Skeletal muscle satellite cell (primary cell): ENCODE measurements around the gene IFIT5.
"Not testable (repeated sequence)": the region's sequence is repeated elsewhere in the genome, so short reads cannot be mapped to it uniquely, and the experiment has no call there.

Experiments used
- H3K27me3 ChIP-seq: 2 replicates; pipeline ENCODE4 v1.7.0; 2013; ENCODE audit warnings: low read length; ENCODE audit not compliant: control insufficient read depth, insufficient read depth
- H3K36me3 ChIP-seq: 2 replicates; pipeline ENCODE4 v1.7.0; 2013; ENCODE audit warnings: mild to moderate bottlenecking, control low read depth, low read length; ENCODE audit not compliant: insufficient read depth
- H3K4me1 ChIP-seq: 2 replicates; pipeline ENCODE4 v1.7.0; 2013; ENCODE audit warnings: low read length; ENCODE audit not compliant: control insufficient read depth, insufficient read depth
- H3K4me2 ChIP-seq: 2 replicates; pipeline ENCODE4 v1.7.0; 2013; ENCODE audit warnings: mild to moderate bottlenecking, low read length
- H3K4me3 ChIP-seq: 2 replicates; pipeline ENCODE4 v1.7.0; 2013; ENCODE audit warnings: low read length
- H3K9ac ChIP-seq: 2 replicates; pipeline ENCODE4 v1.7.0; 2013; ENCODE audit warnings: mild to moderate bottlenecking, low read depth, low read length, moderate library complexity
- H3K9me3 ChIP-seq: replicated peaks from 2 replicates; pipeline ENCODE4 v1.7.0; 2013; ENCODE audit warnings: mild to moderate bottlenecking, control low read depth, low read length

IFIT5 gene

DNA sequence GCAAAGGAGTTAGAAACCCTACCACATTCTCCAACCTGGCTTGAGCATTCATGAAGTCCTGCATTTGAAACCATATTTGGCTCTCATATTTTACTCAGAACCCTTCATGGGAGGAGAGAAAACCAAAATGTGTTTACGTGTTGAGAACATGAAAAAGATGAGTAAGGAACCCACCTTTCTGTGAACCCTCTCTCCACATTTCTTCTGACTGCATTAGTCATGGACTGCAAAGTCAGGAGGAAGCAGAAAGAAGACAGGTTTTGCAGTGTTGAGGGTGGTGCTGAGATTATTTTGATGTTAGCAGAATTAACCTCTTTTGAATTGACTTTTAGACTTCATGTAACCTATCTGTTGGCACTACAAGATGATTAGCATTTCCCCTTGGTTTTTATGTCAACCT is 31.6 kb upstream of the IFIT5 start:
- Histone ChIP-seq H3K4me3 (no peak overlapping the region), H3K36me3 (no peaks in the 10 kb centered on the region), H3K9ac (no peak overlapping the region), H3K4me1 (no peaks in the 10 kb centered on the region), H3K4me2 (no peak overlapping the region), H3K9me3 (no peaks in the 10 kb centered on the region), H3K27me3 (no peaks in the 10 kb centered on the region)

DNA sequence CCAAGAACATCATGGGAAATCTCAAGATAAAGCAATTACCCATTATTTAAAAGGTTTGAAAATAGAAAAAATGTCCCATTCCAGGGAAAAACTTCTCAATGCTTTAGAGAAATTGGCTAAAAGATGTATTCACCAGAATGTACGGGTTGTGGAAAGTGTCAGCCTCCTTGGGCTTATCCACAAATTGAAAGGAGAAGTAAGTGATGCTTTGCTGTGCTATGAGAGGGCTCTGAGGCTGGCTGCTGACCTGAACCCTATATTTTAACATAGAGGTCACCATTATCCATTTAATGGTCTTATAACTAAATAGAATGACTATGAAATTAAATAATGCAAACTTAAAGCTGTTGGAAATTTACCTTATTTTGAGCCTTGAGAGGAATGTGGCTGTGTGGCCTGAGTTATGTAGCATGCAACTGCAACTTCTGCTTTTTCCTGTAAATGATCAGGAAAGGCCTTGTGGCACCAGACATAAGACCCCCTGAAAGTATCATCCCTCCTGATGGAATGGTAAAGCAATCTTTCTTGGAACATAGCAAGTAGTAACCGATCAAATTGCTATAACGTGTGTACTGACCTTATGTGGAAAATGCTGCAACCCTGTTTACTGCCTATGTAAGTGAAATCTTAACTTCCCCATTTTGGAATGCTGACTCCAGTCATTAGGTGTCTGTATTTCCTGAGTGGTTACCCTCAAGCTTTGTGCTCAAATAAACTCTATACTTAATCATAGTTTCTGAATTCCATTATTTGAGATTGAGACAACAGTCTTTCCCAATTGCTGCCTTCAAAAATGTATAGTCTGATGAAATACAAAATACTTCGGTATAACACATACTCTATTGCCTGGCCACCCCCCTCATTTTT is 29.7 kb upstream of the IFIT5 start:
- Histone ChIP-seq H3K9me3 (no peaks in the 10 kb centered on the region), H3K36me3 (no peaks in the 10 kb centered on the region), H3K4me3 (no peak overlapping the region), H3K27me3 (no peaks in the 10 kb centered on the region), H3K4me1 (no peaks in the 10 kb centered on the region), H3K9ac (no peak overlapping the region), H3K4me2 (no peak overlapping the region)

DNA sequence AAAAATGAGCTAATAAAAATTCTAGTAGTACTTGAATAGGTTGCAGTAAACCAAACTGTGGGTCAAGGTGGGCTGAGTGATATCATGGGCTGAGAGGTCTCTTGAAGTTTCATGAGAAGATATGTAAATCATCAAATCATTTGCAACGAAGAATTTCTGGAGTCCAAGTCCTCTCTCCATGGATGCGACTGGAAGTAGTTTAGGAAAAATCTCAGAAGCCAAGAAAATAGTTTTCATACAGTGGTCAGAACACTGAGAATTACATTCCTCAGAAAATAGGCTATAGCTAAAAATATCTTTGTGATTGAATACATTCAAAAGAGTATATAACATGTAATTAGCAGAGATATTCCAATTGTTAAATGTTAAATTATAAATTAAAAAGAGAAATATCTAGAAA is 25.6 kb upstream of the IFIT5 start:
- Histone ChIP-seq H3K9ac (no peak overlapping the region), H3K36me3 (no peaks in the 10 kb centered on the region), H3K4me1 (peaks cover 8% of the 10 kb centered on the region), H3K27me3 (no peaks in the 10 kb centered on the region), H3K4me3 (no peak overlapping the region), H3K4me2 (no peak overlapping the region), H3K9me3 (no peaks in the 10 kb centered on the region)

DNA sequence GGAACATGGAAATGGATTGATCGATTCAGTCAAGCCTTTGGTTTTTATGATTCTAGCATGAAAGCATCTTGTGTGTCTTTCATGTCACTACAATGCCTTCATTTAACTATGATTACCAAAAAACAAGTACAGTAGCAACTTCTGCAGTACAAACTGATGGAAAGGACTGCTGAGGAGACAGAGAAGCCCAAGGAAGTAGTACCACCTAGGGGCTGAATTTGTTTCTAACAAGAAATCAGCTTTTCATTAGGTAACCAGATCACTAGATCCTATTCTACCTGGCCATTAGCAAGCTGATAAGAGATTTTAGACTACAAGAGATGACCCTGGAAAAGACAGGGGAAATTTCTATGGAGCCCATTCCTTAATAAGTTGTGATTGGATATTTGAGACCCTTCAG is 25.1 kb upstream of the IFIT5 start:
- H3K4me2 ChIP-seq, result no peak overlapping the region
- H3K4me3 ChIP-seq, result no peak overlapping the region
- H3K9ac ChIP-seq, result no peak overlapping the region
- no peaks in the 10 kb centered on the region for H3K27me3 ChIP-seq
- peaks cover 8% of the 10 kb centered on the region for H3K4me1 ChIP-seq
- no peaks in the 10 kb centered on the region for H3K9me3 ChIP-seq
- H3K36me3 ChIP-seq, result no peaks in the 10 kb centered on the region

DNA sequence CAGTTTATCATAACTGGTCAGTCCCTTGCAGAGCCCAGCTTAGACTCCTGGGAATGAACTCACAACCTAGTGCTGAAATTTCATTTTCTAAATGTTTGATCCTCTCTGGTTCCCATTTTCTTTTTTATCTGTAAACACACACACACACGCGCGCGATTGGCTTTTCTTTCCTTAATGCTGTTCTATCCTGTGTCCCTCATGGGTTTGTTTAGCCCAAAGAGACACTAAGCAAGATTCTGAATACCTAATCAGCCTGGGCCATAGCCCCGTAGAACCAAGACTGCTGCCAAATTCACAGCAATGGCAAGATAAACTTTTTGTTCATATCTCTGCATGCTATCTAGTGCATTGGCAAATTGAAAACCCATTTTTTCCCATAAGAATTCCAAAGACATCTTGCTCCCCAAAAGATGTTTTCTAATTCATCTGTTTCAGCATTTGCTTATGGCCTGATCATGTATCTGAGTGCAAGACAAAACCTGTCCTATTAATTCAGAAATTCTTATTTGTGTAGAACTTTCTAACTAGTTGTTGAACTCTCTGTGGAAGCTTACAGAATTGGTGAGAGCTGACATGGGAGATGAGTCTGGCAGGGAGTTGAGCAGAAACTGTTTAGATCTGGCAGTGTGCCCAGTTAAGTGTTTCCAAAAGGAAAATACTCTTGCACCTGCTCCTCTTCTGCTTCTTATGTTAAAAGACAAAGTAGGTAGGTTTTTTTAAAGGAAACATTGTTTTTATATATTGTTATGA is 23.7 kb upstream of the IFIT5 start:
- Histone ChIP-seq H3K4me2 (no peak overlapping the region), H3K27me3 (no peaks in the 10 kb centered on the region), H3K4me1 (peaks cover 8% of the 10 kb centered on the region)

DNA sequence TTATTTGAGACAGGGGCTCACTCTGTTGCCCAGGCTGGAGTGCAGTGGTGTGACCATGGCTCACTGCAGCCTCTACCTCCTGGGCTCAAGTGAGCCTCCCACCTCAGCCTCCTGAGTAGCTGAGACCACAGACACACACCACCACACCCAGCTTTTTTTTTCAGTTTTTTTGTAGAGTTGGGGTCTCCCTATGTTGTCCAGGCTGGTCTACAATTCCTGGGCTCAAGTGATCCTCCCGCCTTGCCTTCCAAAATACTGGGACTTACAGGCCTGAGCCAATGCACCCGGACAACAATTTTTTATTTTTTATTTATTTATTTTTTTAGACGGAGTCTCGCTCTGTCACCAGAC is 23.2 kb upstream of the IFIT5 start:
- not testable (repeated sequence) for H3K9me3 ChIP-seq, H3K36me3 ChIP-seq, H3K4me1 ChIP-seq, H3K4me3 ChIP-seq, H3K9ac ChIP-seq, H3K27me3 ChIP-seq, H3K4me2 ChIP-seq

More for the DNA sequence above, 23.7 kb upstream of the IFIT5 start:
- no peaks in the 10 kb centered on the region for H3K9me3 ChIP-seq
- no peaks in the 10 kb centered on the region for H3K36me3 ChIP-seq
- H3K9ac ChIP-seq, result no peak overlapping the region
- H3K4me3 ChIP-seq, result no peak overlapping the region

DNA sequence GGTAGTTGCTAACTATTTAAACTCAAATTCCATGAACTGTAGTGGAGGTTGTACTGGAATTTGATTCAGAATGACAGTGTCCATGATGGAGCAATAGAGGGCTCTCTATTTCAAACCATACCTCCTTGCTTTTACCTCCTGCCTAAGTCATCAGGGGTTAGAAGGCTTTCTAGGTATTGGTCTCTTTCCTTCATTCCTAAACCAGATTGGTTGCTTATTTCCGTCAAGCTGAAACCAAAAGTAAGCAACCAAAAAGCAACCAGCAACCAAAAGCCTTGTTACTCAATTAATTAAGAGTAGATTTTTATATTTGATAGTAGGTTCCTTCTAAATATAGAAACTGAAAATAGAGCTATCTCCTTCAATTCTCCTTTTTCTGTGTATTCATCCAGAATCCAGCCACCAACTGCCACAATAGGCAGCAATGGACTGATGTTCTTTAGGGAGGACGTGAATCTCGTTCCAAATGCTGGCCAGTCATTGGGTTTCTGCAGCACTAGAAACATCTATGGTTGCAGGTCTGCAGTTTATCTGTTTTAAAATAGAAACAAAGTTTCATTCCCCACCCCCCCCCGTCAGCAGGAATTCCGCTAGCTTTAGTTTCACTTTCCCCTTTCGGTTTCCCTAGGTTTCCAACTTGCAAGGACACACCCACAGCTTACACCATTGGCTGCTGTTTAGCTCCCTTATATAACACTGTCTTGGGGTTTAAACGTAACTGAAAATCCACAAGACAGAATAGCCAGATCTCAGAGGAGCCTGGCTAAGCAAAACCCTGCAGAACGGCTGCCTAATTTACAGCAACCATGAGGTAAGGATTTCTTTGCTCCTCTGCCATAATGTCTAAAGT is 22.2 kb upstream of the IFIT5 start, which contains the start of gene IFIT1:
Gene IFIT1 (plus strand): TSS at position 717 of the 850 bp plus-strand sequence. CDS start 90 bp downstream, at position 807.
- peak within 1 kb of the TSS; percentile 76 for H3K9ac ChIP-seq
- H3K36me3 ChIP-seq, result no peaks in the 10 kb centered on the region
- H3K9me3 ChIP-seq, result no peaks in the 10 kb centered on the region
- no peaks in the 10 kb centered on the region for H3K27me3 ChIP-seq
- peak within 1 kb of the TSS; percentile 74 for H3K4me3 ChIP-seq
- peak within 1 kb of the TSS; percentile 87 for H3K4me2 ChIP-seq
- H3K4me1 ChIP-seq, result peaks cover 8% of the 10 kb centered on the region

DNA sequence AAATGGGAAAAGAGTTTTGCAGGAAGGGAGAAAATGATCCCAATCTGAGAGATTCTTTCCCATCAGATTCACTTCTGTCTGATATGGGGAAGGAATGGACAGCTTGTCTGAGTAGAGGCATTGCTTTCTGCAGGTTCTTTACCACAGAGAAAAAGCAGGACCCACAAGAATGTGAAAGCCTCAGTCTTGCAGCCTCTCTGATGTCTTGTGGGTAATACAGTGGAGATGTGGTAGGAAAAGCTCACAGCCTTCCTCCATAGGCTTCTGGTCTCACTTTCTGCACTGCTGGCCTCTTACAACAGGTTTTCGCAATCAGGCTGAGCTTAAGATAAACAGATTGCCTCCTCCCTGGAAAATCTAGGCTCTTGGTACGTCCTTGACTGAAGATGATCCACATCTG is 21.4 kb upstream of the IFIT5 start:
- Histone ChIP-seq H3K4me2 (peak overlapping the region; percentile 87), H3K9me3 (no peaks in the 10 kb centered on the region), H3K4me3 (peak overlapping the region; percentile 74), H3K36me3 (no peaks in the 10 kb centered on the region), H3K4me1 (peaks cover 15% of the 10 kb centered on the region), H3K27me3 (no peaks in the 10 kb centered on the region), H3K9ac (peak overlapping the region; percentile 76)

DNA sequence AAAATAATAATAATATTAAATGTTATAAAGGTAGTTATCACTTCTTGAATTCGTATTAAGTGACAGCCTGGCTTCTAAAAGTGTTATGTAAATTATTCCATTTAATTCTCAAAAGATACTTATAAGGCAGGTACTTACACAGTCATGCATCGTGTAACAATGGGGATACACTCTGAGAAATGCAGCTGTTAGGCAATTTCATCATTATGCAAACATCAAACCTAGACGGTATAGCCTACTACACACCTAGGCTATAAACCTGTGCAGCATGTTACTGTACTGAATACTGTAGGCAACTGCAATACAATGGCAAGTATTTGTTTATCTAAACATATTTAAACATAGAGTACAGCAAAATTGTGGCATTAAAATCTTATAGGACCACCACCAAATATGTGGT is 20.5 kb upstream of the IFIT5 start:
- Histone ChIP-seq H3K9me3 (no peaks in the 10 kb centered on the region), H3K36me3 (no peaks in the 10 kb centered on the region), H3K4me1 (peaks cover 20% of the 10 kb centered on the region), H3K9ac (no peak overlapping the region), H3K27me3 (no peaks in the 10 kb centered on the region), H3K4me3 (no peak overlapping the region), H3K4me2 (peak overlapping the region; percentile 87)

DNA sequence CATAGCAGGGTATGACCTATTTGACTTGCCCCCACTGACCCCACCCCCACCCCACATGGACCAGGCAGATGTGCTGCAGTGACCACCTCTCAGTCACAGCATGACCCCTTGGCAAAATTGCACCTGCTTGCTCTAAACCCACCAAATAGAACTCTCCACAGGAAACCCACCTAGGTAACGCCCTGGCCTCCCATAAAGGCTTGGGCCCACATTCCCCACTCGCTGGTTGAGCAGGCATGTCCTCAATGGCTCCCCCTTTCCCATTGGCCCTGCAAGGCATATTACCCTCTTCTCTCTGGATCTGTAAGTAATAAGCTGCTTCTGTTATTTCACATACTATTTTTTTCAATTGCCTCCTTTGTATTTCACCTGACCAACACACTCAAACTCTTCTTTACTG is 19.2 kb upstream of the IFIT5 start:
- no peak overlapping the region for H3K4me2 ChIP-seq
- H3K9ac ChIP-seq, result no peak overlapping the region
- no peaks in the 10 kb centered on the region for H3K9me3 ChIP-seq
- H3K36me3 ChIP-seq, result no peaks in the 10 kb centered on the region
- H3K27me3 ChIP-seq, result no peaks in the 10 kb centered on the region
- peaks cover 20% of the 10 kb centered on the region for H3K4me1 ChIP-seq
- no peak overlapping the region for H3K4me3 ChIP-seq
